Measurements from ENCODE around the gene ABLIM1.

DNA sequence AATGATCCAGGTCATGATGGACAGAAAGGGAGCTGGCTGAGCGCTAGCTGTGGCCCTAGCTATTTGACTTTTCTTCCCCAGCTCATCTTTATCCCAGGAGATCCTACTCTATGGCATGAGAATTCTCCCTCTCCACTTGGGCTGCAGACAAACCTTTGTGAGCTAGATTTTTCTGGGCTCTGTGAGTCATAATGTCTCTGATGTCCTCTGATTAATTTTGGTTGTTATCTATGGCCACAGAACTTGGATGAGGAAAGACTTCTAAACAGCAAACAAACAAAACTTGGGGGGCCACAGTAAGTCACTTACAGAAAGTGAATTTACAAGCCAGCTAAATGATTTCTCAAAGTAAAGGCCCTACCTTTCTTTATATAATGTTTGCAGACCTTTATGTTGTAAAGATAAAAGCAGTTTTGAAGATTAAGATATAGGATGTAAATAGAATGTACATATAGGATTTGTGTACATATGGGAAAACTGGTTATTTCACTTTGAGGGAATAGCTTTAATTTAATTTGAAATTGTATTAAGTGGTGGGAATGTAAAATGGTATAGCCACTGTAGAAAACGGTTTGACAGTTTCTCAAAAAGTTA lies 10.4 kb downstream of the ABLIM1 start:
- TF ChIP-seq, protein P1, sequence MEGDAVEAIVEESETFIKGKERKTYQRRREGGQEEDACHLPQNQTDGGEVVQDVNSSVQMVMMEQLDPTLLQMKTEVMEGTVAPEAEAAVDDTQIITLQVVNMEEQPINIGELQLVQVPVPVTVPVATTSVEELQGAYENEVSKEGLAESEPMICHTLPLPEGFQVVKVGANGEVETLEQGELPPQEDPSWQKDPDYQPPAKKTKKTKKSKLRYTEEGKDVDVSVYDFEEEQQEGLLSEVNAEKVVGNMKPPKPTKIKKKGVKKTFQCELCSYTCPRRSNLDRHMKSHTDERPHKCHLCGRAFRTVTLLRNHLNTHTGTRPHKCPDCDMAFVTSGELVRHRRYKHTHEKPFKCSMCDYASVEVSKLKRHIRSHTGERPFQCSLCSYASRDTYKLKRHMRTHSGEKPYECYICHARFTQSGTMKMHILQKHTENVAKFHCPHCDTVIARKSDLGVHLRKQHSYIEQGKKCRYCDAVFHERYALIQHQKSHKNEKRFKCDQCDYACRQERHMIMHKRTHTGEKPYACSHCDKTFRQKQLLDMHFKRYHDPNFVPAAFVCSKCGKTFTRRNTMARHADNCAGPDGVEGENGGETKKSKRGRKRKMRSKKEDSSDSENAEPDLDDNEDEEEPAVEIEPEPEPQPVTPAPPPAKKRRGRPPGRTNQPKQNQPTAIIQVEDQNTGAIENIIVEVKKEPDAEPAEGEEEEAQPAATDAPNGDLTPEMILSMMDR (conservative IDR thresholded peaks at IDR 0.05; ENCODE audit: low read depth, low read length): no peak
- no peak for TF ChIP-seq EZH2 (IDR thresholded peaks at IDR 0.05; ENCODE audit: borderline replicate concordance, low read depth, low read length, poor library complexity, severe bottlenecking)
